GM15510 (cell line): Measurements from ENCODE around the gene ATP2A3.

Source experiments
- POLR2A ChIP-seq: IDR thresholded peaks from 3 replicates; pipeline ENCODE4 v1.6.1; 2011; ENCODE audit warnings: borderline replicate concordance; ENCODE audit not compliant: insufficient read length; ENCODE audit errors: extremely low read depth

Gene ATP2A3

DNA sequence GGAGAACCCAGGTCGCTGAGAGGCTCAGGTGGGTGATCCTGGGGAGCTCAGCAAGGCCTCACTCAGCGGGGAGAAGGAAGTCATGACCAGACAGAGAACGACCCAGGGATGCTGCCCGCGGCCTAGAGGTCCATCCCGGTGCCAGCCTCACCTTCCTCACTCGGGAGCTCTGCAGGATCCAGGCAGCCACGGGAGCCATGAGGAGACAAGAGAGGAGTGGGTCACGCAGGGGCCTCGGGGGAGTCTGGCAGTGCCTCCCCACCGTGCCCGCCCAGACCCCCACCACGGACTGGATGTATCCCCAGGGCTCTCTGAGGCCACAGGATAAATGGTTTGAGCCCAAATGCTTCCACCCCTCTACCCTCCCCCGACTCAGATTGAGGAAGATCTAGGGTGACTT, 10.7 kb downstream of the ATP2A3 start:
- no peak for TF ChIP-seq POLR2A

DNA sequence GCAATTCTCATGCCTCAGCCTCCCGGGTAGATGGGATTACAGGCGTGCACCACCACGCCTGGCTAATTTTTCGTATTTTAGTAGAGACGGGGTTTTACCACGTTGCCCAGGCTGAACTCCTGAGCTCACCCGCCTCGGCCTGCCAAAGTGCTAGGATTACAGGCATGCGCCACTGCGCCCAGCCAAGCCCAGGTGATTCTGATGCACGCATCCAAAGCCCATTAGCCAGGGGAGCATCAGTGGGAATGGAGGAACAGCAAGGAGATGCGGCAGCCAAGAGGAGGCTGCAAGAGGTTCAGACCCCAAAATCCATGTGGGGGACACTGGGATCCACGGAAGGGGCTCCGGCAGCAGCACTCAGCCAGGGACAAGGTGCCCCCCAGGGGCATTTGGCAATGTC, 12.1 kb downstream of the ATP2A3 start:
- TF ChIP-seq POLR2A = no peak

DNA sequence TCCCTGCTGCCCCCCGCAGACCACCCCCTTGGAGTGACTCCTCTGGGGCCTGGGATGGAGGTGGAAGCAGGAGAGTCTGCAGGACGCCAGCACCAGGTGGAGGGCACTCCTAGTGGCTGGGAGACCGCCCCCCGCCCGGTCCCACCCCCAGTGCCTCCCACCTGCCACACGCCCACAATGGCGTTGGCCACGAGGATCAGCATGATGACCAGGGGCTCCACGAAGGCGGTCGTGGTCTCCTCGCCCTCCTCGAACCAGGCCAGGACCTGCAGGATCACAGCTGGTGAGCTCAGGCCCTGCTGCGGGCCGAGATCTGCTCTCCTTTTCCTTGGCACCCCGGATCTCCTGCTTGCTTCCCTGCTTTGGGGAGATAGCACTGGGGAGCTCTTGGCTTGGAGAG, 12.8 kb downstream of the ATP2A3 start:
- TF ChIP-seq POLR2A = no peak

DNA sequence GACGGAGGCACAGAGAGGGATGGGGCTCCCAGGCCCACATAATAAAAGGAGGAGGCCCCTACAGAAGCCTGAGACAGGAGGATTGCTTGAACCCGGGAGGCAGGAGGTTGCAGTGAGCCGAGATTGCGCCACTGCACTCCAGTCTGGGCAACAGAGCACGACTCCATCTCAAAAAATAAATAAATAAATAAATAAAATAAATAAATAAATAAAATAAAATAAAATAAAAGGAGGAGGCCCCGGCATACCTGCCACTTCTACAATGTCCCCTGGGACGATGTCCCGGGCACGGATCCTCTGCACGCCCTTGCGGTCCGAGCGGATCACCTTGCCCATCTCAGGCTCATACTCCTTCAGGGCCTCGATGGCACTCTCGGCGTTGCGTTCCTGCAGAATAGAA, 13.2 kb downstream of the ATP2A3 start:
- no peak for TF ChIP-seq POLR2A

DNA sequence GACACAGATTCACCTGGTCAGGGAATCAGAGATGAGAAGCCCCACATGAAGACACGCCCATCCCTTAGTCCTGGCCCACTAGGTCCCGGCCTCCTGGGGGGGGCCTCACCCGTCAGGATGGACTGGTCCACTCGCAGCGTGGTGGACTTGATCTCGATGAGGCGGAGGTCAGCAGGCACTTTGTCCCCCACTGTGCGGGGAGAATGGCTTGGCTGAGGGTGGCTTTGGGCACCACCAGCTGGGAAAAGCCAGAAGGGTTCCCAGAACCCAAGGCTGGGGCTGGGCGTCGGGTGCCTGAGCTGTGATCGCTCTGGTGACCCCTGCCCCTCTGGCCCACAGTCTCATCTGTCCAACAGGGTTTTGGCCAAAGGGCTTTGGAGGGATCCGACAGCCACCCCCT, 13.7 kb downstream of the ATP2A3 start:
- TF ChIP-seq POLR2A = no peak

DNA sequence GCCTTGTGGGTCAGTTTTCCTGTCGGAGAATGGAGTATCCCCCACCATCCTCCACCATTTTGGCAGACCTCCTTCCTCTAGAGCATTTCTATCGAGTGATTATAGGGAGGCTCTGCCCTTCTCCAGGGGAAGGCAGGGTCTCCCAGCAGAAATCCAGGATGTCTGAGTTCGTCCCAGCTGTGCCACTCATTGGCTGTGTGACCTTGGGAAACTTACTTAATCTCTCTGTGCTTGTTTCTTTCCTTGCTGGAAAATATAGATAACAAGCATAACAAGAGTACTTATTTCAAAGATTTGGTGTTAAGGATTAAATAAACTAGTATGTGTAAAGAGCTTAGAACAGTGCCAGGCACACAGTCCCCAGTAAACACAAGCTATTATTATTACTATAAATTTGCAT, 14.8 kb downstream of the ATP2A3 start:
- no peak for TF ChIP-seq POLR2A

DNA sequence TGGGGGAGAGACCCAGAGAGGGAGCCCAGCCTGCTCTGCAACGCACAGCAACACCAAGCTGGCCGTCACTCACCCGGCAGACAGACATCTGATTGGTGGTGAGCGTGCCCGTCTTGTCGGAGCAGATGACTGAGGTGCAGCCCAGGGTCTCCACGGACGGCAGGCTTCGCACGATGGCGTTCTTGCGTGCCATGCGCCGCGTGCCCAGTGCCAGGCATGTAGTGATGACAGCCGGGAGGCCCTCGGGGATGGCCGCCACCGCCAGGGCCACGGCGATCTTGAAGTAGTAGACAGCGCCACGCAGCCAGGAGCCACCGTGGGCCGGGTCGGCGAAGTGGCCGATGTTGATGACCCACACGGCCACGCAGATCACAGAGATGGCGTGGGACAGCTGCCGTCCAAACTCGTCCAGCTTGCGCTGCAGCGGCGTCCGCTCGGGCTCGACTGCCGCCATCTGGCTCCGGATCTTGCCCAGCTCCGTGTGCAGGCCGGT, 16.9 kb downstream of the ATP2A3 start:
- no peak for TF ChIP-seq POLR2A

DNA sequence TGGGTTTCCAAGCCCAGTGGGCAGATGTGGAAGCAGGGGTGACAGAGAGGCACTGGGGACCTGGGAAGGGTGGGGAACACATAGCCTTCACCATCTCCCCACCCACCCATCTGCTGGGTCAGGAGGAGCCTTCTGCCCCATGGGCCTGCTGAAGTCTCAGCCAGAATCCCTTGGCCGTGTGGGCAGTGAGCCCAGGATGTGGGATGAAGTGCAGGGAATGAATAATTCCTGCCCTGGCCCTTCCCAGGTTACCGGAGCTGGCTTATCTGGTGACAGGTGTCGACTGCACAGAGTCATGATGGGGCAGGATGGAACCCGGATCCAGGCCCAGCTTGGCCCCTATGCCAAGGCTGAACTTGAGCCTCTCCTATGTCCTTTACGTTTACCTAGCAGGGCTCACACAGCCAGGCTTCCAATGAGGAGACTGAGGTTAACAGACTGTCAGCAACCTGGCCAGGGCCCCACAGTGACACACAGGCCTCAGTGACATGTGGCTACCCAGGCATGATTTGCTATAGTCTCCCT, 17.5 kb downstream of the ATP2A3 start:
- no peak for TF ChIP-seq POLR2A

DNA sequence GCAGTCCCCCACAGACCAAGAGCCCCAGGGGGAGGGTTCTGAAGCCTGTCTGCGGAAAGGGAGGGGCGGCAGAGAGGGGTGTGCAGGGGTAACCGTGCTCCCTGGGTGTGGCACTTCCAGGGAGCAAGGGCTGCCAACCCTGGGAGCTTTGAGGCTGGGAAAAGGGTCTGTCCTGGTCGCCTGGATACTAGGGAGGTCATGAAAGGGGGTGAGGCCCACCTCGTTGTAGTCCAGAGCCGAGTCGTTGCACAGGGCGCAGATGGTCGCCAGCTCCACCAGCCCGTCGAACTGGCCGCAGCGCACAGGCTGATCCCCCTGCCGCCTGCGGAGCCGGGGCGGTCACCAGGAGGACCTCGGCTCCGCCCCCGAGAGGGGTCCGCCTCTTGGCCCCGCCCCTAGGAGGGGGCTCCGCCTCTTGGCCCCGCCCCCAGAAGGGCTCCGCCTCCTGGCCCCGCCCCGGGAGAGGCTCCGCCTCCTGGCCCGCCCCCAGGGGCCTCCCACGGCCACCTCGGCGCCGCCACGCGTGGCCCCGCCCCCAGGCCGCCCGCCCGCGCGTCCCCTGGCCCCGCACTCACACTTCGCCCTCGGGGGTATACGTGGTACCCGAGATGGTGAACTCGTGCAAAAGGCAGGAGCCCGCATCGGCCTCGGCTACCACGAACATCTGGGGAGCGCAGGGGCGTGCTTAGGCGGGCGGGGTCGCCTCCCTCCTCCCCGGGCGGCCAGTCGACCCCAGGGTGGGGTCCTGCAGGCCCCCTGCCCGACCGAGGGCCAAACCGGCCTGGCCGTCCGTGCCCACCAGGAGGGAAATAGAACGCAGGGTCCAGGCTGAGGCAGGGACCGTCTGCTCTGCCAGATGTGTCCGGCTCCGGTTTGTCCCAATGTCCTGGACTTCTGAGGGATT, 19.5 kb downstream of the ATP2A3 start:
- no peak for TF ChIP-seq POLR2A

DNA sequence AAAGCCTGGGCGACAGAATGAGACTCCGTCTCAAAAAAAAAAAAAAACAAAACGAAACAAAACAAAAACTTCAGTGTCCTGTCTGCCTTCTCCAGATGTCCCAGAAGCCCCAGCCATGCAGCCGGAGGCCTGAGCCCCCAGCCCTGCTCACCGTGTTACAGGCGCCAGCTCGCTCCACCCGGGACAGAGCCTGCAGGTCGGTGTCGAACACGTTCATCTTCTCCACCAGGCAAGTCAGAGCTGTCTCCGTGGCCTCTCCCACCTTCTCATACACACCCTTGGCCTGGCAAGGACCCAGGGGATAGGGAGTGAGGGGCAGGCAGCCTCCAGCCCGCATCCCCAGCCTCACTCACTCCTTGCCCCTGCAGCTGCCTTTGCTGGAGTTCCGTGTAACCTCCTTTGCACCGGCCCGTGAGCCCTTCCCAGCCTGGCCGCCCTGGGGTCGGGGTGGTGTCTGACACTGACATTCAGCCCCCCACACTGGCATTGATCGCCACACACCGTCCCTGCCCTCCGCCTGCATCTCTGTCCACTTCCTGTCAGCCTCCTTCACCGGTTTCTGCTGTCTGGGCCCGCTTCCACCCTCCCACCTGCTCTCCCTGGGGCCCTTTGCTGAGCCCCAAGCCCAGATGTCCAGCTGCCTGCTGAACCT, 20.9 kb downstream of the ATP2A3 start:
- no peak for TF ChIP-seq POLR2A

DNA sequence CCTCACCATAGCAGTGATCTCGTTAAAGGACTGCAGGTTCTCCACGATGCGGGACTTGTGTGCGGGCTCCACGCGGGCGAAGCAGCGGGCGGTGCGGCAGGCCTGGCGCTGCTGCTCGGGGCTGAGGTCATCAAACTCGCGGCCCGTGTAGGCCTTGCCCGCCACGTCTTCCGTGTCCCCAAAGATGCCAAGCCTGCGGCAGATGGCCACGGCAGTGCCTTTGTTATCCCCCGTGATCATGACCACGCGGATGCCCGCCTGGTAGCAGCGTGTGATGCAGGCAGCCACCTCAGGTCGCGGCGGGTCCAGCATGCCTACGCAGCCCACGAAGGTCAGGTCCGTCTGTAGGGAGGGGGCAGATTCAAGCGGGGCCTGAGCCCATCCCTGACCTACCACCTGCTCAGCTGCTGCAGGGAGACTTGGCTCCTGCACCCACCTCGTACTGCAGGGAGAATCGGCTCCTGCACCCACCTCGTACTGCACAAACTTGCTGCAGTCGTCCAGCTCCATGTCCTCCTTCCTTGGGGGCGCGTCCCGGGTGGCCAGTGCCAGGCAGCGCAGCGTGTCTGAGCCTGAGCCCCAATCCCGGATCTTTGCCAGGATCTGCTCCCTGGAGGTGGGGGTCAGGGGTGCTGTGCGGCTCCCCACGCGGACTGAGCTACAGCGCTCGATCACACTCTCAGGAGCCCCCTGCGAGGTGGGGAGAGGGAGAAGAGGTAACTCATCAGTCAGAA, 23.1 kb downstream of the ATP2A3 start:
- no peak for TF ChIP-seq POLR2A

DNA sequence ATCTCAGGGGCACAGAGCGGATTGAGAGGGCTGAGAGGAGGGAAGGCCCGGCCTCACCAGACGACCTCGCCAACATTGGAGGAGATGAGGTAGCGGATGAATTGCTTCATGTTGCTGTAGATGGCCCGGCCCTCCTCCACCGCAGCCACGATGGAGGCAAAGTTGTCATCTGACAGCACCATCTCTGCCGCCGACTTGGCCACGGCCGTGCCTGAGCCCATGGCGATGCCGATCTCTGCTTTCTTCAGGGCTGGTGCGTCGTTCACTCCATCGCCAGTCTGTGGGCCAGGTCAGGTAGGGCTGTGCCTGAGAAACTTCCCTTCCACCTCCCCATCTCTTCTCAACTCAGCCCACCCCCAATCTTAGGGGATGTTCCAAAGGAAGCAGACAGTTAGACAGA, 26.9 kb downstream of the ATP2A3 start:
- no peak for TF ChIP-seq POLR2A

DNA sequence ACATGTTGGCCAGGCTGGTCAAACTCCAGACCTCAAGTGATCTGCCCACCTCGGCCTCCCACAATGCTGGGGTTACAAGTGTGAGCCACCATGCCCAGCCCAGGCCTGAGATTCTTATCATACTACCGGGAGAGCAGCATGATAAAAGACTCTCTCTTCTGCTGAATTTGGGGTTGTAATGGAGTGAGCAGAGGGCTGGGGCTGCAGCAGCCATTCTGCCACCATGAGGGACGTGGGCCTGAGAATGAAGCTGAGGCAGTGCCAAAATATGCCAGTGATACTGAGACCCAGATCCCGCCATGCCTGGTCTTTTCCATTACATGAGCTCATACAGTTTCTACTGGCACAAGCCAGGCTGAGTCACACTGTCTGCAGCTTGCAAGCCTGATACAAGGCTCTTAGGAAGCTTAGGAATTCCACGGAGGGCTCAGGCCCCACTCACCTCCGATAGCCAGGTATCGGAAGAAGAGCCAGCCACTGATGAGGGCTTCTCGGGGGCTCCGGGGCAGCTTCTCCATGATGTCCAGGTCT, 28.3 kb downstream of the ATP2A3 start:
- TF ChIP-seq POLR2A = no peak

DNA sequence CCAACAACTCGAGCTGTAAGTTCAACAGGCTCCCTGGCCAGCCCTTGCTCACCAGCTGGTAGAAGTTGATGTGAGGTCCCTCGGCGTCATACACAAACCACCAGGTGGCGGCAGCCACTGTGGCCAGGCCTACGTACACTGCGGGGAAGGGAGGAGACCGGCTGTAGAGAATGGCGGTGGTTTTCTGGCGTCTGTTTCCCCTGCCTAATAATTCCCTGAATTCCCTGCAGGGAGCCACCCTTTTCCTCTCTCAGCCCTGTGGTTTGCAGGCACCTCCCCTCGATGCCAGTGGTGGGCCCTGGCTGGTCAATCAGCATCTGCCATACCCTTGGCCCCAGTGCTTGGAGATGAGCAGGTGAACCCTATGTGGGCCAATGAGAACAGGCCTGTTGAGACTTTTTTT, 29.1 kb downstream of the ATP2A3 start:
- TF ChIP-seq POLR2A = no peak

DNA sequence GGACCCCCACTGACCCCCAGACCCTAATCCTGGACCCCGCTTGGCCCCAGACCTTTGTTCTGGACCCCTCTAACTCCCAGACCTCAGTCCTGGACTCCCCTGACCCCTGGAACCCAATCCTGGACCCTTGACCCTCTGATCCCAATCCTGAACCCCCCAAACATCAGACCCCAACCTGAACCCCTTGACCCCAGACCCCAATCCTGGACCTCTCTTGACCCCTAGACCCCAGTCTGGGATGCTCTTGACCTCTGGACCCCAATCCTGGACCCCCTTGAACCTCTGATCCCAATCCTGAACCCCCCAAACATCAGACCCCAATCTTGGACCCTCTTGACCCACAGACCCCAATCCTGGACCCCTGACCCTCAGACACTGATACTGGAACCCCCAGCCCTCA, 34.5 kb downstream of the ATP2A3 start:
- TF ChIP-seq POLR2A = no peak
